Skeletal muscle tissue (tissue), 4 donors: ENCODE data around the gene LRRC47. TPM values are rescaled to one million over a fixed set of nuclear protein-coding genes. Genes with fewer than 3 reads are reported as not detected.

ENCODE experiments used
- H3K27ac ChIP-seq: one replicate; pipeline ENCODE4 v1.7.0; 2013; ENCODE audit warnings: mild to moderate bottlenecking, low read depth, low read length, inconsistent platforms
- H3K27me3 ChIP-seq, 3 donors: one replicate each; pipeline ENCODE4 v1.7.0; 2013; ENCODE audit warnings: low read length in 3 of 3; ENCODE audit not compliant: control insufficient read depth in 3 of 3, insufficient read depth in 3 of 3
- H3K36me3 ChIP-seq, 3 donors: one replicate each; pipeline ENCODE4 v1.7.0; 2013; ENCODE audit warnings: low read length in 3 of 3; ENCODE audit not compliant: control insufficient read depth in 3 of 3, insufficient read depth in 3 of 3
- H3K4me1 ChIP-seq, 3 donors: one replicate each; pipeline ENCODE4 v1.7.0; 2013; ENCODE audit warnings: low read length in 3 of 3, mild to moderate bottlenecking in 3 of 3; ENCODE audit not compliant: control insufficient read depth in 3 of 3, insufficient read depth in 3 of 3
- H3K4me3 ChIP-seq, 3 donors: one replicate each; pipeline ENCODE4 v1.7.0; 2013; ENCODE audit warnings: low read length in 3 of 3
- H3K9ac ChIP-seq, 3 donors: one replicate each; pipeline ENCODE4 v1.7.0; 2013; ENCODE audit warnings: low read length in 3 of 3, mild to moderate bottlenecking in 3 of 3, moderate library complexity in 2 of 3, low read depth in 1 of 3
- H3K9me3 ChIP-seq, 3 donors: one replicate each; pipeline ENCODE4 v1.7.0; 2013; ENCODE audit warnings: low read length in 3 of 3; ENCODE audit not compliant: control insufficient read depth in 3 of 3
- total RNA-seq: library from RNA; depleted of rRNA; stranded (reverse); fragments of >200 nt; gene quantifications from one replicate; pipeline ENCODE4 v1.2.3, GENCODE V29; 2014
- donor health status: Osteomylitis.

LRRC47 gene
- 28.7 TPM for total RNA-seq

DNA sequence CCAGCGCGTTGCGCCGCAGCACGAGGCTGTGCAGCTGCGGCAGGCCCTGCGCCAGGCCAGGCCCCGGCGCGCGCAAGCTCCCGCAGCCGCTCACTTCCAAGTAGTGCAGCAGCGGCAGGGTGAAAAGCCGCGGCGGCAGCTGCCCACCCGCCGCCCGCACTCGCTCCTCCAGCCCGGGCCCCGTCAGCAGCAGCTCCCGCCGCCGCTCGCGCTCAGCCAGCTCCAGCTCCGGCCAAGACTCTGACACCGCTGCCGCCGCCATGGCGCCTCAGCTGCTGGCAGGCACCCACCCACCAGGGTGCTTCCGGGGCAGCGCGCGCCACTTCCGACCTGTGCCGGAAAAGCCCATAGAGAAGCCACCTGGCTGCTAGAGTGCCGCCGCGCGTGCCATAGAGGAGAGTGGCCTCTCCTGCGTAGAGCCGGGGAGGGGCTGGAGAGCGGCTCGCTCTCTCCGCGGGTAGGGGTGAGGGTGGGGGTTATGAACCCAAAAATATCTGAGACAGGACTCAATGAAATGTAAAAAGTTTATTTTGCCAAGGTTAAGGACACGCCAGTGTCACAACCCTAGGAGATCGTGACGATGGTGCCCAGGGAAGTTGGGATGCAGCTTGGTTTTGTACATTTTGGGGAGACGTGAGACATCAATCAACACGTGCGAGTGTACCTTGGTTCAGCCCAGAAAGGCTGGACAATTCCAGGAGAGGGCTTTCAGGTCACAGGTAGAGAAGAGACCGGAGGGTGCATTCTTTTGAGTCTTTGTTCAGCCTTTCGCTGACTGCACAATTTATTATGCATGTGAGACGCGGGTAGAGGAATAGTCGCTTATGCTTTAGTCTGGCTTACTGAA lies at the start of gene LRRC47:
Gene LRRC47, minus strand, starts transcription at position 284 of the 847 bp plus-strand sequence. Its CDS starts 22 bp downstream, at position 262.
- Histone ChIP-seq H3K4me3 (peak within 1 kb of the TSS; percentile 76 to 98 (median 95)), H3K27ac (peak within 1 kb of the TSS; percentile 48), H3K9ac (peak within 1 kb of the TSS; percentile 84 to 94 (median 86)), H3K9me3 (no peaks in the 10 kb centered on the region), H3K4me1 (peaks cover 26 to 42% (median 28%) of the 10 kb centered on the region in 3 donors), H3K27me3 (peaks cover 0 to 10% (median 7%) of the 10 kb centered on the region in 3 donors), H3K36me3 (peaks cover 2 to 4% (median 3%) of the 10 kb centered on the region in 3 donors)

DNA sequence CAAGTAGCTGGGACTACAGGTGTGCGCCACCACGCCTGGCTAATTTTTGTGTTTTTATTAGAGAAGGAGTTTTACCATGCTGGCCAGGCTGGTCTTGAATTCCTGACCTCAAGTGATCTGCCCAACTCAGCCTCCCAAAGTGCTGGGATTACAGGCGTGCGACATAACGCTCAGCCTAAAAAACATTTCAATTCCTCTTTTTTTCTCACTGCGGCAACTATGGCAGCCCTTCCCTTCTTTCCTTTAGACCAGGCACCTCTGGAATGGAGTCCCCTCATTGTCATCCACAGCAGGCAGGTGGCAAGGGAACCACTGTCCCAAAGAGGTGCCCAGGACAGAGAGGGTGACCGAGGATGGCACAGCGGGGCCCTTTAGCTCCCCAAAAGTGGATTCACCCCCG lies 46.6 kb upstream of the LRRC47 start:
- Histone ChIP-seq H3K27ac (no peak overlapping the region), H3K9me3 (no peaks in the 10 kb centered on the region), H3K9ac (no peak overlapping the region)

GRCh38 chr1:3841491-3841890 lies 45.2 kb upstream of the LRRC47 start:
- peaks cover 51 to 65% (median 63%) of the 10 kb centered on the region in 3 donors for H3K36me3 ChIP-seq
- no peak overlapping the region for H3K27ac ChIP-seq
- peaks cover 0 to 7% (median 3%) of the 10 kb centered on the region in 3 donors for H3K9me3 ChIP-seq
- H3K4me3 ChIP-seq, result no peak overlapping the region
- H3K9ac ChIP-seq, result no peak overlapping the region
- H3K27me3 ChIP-seq, result no peaks in the 10 kb centered on the region
- H3K4me1 ChIP-seq, result no peaks in the 10 kb centered on the region

More for the DNA sequence above, 46.6 kb upstream of the LRRC47 start:
- Histone ChIP-seq H3K4me3 (no peak overlapping the region), H3K36me3 (peaks cover 49 to 64% (median 54%) of the 10 kb centered on the region in 3 donors), H3K4me1 (no peaks in the 10 kb centered on the region), H3K27me3 (no peaks in the 10 kb centered on the region)

DNA sequence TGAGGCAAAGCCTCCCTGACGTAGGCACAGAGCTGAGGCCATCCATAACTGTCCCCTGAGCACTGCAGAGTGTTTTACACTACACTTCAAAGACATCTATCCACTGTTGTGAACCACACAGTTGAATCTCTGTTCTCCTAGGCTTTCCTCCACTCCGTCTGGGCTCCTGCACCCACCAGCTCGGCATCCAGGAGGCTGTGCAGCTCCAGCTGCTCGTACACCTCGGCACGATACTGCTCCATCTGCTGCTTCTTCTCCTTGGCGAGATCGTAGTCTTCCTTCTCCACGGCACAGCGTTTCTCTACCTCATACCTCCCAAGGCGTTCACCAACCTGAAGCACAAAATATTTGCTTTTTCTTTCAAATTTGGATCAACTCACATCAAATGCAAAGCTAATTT lies 42.5 kb upstream of the LRRC47 start:
- Histone ChIP-seq H3K9me3 (peaks cover 0 to 7% (median 3%) of the 10 kb centered on the region in 3 donors), H3K27me3 (no peaks in the 10 kb centered on the region), H3K9ac (no peak overlapping the region), H3K4me1 (no peaks in the 10 kb centered on the region), H3K27ac (no peak overlapping the region), H3K36me3 (peaks cover 53 to 70% (median 59%) of the 10 kb centered on the region in 3 donors), H3K4me3 (no peak overlapping the region)

- Histone ChIP-seq H3K36me3 (peaks cover 56 to 73% (median 64%) of the 10 kb centered on the region in 3 donors), H3K9ac (no peak overlapping the region), H3K27ac (no peak overlapping the region), H3K4me3 (no peak overlapping the region), H3K27me3 (no peaks in the 10 kb centered on the region), H3K9me3 (peaks cover 0 to 7% (median 3%) of the 10 kb centered on the region in 3 donors), H3K4me1 (no peaks in the 10 kb centered on the region)
Measured at GRCh38 chr1:3837685-3838084, 41.4 kb upstream of the LRRC47 start.

DNA sequence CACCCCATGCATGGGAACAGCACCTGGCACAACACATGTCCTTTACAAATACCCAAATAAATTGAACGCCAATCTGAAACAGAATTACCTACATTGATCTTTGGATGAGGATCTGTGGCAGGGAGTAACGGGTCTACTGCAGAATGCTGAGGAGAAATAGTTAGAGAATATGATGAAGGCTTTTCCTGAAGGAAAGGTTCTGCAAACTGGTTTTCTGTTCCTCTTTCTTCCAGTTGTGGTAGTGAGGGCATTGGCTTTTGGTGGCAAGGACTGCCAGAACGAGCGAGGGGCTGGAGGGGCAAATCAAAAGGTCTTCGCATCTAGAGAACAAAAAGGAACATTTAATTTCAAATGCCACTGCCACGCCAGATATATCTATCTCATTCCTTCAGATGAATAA lies 40.9 kb upstream of the LRRC47 start:
- no peak overlapping the region for H3K9ac ChIP-seq
- no peaks in the 10 kb centered on the region for H3K4me1 ChIP-seq
- H3K27ac ChIP-seq, result no peak overlapping the region
- H3K36me3 ChIP-seq, result peaks cover 59 to 73% (median 65%) of the 10 kb centered on the region in 3 donors
- H3K4me3 ChIP-seq, result no peak overlapping the region
- H3K27me3 ChIP-seq, result no peaks in the 10 kb centered on the region
- peaks cover 0 to 7% (median 3%) of the 10 kb centered on the region in 3 donors for H3K9me3 ChIP-seq

- Histone ChIP-seq H3K9ac (no peak overlapping the region), H3K9me3 (peaks cover 0 to 7% (median 3%) of the 10 kb centered on the region in 3 donors), H3K4me3 (no peak overlapping the region), H3K27me3 (no peaks in the 10 kb centered on the region), H3K27ac (no peak overlapping the region), H3K36me3 (peaks cover 59 to 74% (median 66%) of the 10 kb centered on the region in 3 donors), H3K4me1 (no peaks in the 10 kb centered on the region)
Measured at GRCh38 chr1:3836421-3836820, 40.1 kb upstream of the LRRC47 start.

DNA sequence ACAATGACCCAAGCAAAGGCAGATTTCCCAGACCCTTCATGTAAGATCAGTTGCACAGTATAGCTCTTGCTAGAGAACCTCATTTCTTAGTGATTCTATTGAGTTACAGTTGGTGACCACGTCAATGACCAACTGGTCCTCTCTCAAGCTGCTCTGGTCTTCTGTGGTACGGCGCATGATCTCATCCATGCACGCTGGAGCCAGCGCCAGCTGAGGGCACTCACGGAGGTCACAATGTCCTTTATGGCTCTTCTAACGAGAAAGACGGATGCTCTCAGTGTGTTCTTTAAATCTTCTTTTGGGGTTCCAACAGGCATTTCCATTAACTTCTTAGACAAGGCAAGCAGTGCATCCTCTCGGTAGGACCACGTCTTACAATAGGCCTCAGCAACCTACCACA lies 38.4 kb upstream of the LRRC47 start:
- peaks cover 0 to 7% (median 3%) of the 10 kb centered on the region in 3 donors for H3K9me3 ChIP-seq
- no peak overlapping the region for H3K9ac ChIP-seq
- no peaks in the 10 kb centered on the region for H3K27me3 ChIP-seq
- no peaks in the 10 kb centered on the region for H3K4me1 ChIP-seq
- no peak overlapping the region for H3K4me3 ChIP-seq
- no peak overlapping the region for H3K27ac ChIP-seq
- H3K36me3 ChIP-seq, result peaks cover 60 to 75% (median 73%) of the 10 kb centered on the region in 3 donors

DNA sequence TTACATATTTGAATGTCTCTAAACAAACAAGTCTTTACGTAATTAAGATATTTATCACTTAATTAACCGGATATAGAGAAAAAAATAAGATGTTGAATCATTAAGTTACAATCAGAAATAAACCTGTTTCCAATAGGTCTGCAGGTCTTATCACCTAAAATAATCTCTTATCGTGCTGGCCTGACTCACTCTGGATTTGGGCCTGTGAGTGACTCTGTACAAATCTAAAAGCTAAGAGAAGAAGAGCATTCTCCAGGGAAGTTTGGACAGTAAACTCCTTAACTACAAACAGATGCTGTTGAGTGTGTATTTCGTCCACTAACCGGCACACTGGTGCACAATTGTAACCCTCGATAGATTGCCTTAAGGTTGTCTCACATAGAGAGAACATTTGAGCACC lies 35.4 kb upstream of the LRRC47 start:
- Histone ChIP-seq H3K36me3 (peaks cover 60 to 74% (median 73%) of the 10 kb centered on the region in 3 donors), H3K27me3 (no peaks in the 10 kb centered on the region), H3K9me3 (no peaks in the 10 kb centered on the region), H3K27ac (no peak overlapping the region), H3K9ac (no peak overlapping the region), H3K4me3 (no peak overlapping the region), H3K4me1 (no peaks in the 10 kb centered on the region)

GRCh38 chr1:3828391-3828790 lies 32.1 kb upstream of the LRRC47 start:
- Histone ChIP-seq H3K4me3 (no peak overlapping the region), H3K27me3 (no peaks in the 10 kb centered on the region), H3K27ac (no peak overlapping the region), H3K36me3 (peaks cover 73 to 87% (median 79%) of the 10 kb centered on the region in 3 donors), H3K4me1 (no peaks in the 10 kb centered on the region), H3K9ac (no peak overlapping the region), H3K9me3 (no peaks in the 10 kb centered on the region)
